ENCODE results near the gene IFIT2. TPM values are rescaled to one million over a fixed set of nuclear protein-coding genes. Genes with fewer than 3 reads are reported as not detected.
"Not testable (repeated sequence)": the region's sequence is repeated elsewhere in the genome, so short reads cannot be mapped to it uniquely, and the experiment has no call there.

The IFIT2 gene
- total RNA-seq, 4 donors from 2014 or later = 0.26 to 3.0 (median 1.5) TPM

DNA sequence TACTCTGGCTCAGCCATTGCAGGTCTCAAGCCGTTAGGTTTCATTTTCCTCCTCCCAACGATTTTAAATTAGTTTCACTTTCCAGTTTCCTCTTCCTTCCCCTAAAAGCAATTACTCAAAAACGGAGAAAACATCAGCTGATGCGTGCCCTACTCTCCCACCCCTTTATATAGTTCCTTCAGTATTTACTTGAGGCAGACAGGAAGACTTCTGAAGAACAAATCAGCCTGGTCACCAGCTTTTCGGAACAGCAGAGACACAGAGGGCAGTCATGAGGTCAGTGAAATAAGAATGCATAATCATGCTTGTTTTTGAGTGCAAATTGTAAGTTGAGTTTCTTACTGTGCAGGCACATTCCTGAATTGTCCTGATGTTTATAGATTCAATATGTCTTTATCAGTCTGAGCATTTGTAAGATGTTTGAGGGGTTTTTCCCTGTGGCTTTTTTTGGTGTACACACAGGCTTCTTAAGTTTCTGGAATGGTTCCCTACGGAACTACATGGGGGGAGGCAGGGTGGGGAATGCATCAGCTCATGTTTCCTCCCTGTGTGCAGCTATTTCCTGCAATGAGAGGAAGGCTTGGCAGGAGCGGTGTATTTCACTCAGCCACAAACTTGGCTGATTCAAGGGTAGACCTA, 26.1 kb downstream of the IFIT2 start, which contains the start of gene IFIT3:
TSS of gene IFIT3 (plus strand) at position 195 of the 639 bp plus-strand sequence. CDS start at position 272, 77 bp downstream.
- intact Hi-C loops (cut with DNase I) = no loop called here
- no peaks in the 10 kb centered on the region for H3K27me3 ChIP-seq
- H3K4me1 ChIP-seq = peaks cover 13 to 55% (median 26%) of the 10 kb centered on the region in 3 donors
- 0 to 1% methylated on average over 7 of the region's 7 CpGs for WGBS, 2 donors
- peak within 1 kb of the TSS; percentile 23 to 68 (median 48) for H3K4me3 ChIP-seq
- no peak for DNase-seq
- H3K27ac ChIP-seq = peak within 1 kb of the TSS; percentile 68 to 90 (median 84)
- no peaks in the 10 kb centered on the region for H3K36me3 ChIP-seq
- TF ChIP-seq, protein P1, sequence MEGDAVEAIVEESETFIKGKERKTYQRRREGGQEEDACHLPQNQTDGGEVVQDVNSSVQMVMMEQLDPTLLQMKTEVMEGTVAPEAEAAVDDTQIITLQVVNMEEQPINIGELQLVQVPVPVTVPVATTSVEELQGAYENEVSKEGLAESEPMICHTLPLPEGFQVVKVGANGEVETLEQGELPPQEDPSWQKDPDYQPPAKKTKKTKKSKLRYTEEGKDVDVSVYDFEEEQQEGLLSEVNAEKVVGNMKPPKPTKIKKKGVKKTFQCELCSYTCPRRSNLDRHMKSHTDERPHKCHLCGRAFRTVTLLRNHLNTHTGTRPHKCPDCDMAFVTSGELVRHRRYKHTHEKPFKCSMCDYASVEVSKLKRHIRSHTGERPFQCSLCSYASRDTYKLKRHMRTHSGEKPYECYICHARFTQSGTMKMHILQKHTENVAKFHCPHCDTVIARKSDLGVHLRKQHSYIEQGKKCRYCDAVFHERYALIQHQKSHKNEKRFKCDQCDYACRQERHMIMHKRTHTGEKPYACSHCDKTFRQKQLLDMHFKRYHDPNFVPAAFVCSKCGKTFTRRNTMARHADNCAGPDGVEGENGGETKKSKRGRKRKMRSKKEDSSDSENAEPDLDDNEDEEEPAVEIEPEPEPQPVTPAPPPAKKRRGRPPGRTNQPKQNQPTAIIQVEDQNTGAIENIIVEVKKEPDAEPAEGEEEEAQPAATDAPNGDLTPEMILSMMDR (IDR thresholded peaks at IDR 0.05) = no peak
- no peak for TF ChIP-seq POLR2A (IDR thresholded peaks at IDR 0.05)
- no peaks in the 10 kb centered on the region for H3K9me3 ChIP-seq

DNA sequence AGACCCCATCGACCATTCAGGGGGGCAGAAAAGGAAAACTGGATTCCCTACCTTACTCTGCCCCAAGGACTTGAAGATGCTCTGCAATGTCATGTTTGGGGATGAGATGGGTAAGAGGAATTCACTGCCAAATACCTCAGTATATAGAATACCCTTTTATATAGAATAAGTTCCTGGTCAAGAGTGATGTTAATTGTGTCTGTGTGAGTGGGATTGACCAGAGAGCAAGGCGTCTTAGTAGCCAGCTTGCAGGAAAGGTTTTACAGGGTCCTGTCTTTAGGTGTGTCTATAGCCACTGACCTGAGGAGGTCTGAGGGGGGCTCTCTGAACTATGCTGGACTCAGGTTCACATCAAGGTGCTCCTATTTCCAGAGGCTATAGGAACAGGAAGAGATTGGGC, 27.3 kb downstream of the IFIT2 start:
- no peak for DNase-seq
- H3K4me3 ChIP-seq = peak overlapping the region in 1 of 4 donors; percentile 68
- no peak for TF ChIP-seq POLR2A (IDR thresholded peaks at IDR 0.05)
- TF ChIP-seq, protein P1 (IDR thresholded peaks at IDR 0.05) = no peak
- H3K27ac ChIP-seq = peak overlapping the region in 3 of 4 donors; percentile 82 to 90 (median 85)
- WGBS, 2 donors = 84 to 94% methylated on average over 2 of the region's 2 CpGs
- no peaks in the 10 kb centered on the region for H3K36me3 ChIP-seq
- no peaks in the 10 kb centered on the region for H3K9me3 ChIP-seq
- peaks cover 25 to 67% (median 38%) of the 10 kb centered on the region in 3 donors for H3K4me1 ChIP-seq
- no peaks in the 10 kb centered on the region for H3K27me3 ChIP-seq
- intact Hi-C loops (cut with DNase I) = no loop called here

DNA sequence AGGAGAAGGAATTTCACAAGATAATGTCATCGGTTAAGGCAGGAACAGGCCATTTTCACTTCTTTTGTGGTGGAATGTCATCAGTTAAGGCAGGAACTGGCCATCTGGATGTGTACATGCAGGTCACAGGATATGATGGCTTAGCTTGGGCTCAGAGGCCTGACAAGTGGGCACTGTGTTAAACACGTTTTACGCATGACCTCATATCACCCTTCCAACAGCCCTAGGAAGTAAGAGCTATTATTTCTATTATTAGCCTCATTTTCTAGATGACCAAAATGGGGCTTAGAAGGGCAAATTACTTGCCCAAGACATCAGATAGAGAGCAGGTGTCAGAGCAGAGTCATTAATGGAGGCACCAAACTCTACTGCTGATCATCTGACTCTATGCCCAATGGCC, 28.2 kb downstream of the IFIT2 start:
- intact Hi-C loops (cut with DNase I); H3K27me3 ChIP-seq; H3K36me3 ChIP-seq; DNase-seq; H3K9me3 ChIP-seq; H3K4me3 ChIP-seq: not testable (repeated sequence)
- H3K27ac ChIP-seq = peak overlapping the region in 1 of 4 donors; percentile 5
- peaks cover 26 to 76% (median 43%) of the 10 kb centered on the region in 3 donors for H3K4me1 ChIP-seq
- WGBS, 2 donors = 63 to 69% methylated on average over 3 of the region's 3 CpGs

DNA sequence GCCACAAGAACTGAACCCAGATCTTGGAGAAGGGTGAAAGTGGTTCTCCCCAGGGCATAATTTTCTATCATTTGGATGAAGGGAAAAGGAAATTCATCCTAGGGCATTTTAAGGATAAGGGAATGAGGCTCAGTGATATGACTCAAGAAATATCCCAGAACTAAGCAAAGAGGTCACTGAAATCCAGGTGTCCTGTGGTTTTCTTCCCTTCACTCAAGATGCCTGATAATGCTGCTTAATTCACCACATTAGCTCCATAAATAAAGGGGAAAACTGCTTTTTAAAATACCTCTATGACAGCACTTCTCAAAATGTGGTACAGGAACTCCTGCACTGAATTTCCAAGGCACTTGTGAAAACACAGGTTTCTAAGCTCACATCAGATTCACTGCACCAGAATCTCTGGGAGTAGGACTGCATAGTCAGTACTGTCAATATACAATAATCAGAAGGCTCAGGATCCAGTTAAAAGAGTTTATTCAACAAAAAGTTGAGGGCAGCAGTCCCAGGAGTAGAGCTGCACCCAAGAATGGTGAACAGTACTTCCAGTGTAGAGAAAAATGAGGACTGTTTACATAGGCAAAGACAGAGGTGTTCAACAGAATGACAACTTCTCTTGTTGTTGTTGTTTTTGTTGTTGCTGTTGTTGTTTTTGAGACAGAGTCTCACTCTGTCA, 28.8 kb downstream of the IFIT2 start:
- Histone ChIP-seq H3K36me3 (no peaks in the 10 kb centered on the region), H3K4me1 (peaks cover 26 to 79% (median 43%) of the 10 kb centered on the region in 3 donors), H3K9me3 (no peaks in the 10 kb centered on the region), H3K27ac (peak overlapping the region in 2 of 4 donors; percentile 5 to 30), H3K4me3 (no peak overlapping the region), H3K27me3 (no peaks in the 10 kb centered on the region)
- DNase-seq = no peak
- intact Hi-C loops (cut with DNase I) = no loop called here
- no peak for TF ChIP-seq POLR2A (IDR thresholded peaks at IDR 0.05)
- TF ChIP-seq, protein P1 (IDR thresholded peaks at IDR 0.05) = no peak

DNA sequence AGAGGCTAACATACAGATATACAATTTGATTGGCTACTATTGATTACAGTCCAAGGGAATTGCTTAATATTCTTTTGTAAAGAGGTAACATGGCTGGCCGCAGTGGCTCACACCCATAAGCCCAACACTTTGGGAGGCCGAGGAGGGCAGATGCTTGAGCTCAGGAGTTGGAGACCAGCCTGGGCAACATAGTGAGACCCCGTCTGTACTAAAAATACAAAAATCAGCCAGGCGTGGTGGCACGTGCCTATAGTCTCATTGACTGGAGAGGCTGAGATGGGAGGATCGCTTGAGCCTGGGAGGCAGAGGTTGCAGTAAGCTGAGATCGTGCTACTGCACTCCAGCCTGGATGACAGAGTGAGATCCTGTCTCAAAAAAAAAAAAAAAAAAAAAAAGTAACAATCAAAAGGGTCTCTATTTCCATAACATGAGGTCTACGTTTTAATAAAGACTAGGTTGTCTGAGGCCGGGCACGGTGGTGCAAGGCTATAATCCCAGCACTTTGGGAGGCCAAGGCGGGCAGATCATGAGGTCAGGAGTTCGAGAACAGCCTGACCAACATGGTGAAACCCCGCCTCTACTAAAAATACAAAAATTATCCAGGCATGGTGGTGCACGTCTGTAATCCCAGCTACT, 29.8 kb downstream of the IFIT2 start:
- Histone ChIP-seq H3K4me3 (peak overlapping the region in 3 of 4 donors; percentile 29 to 57 (median 36)), H3K27ac (peak overlapping the region; percentile 68 to 80 (median 76)), H3K4me1 (peaks cover 26 to 82% (median 46%) of the 10 kb centered on the region in 3 donors)
- DNase-seq; H3K27me3 ChIP-seq; intact Hi-C loops (cut with DNase I); H3K9me3 ChIP-seq; H3K36me3 ChIP-seq: not testable (repeated sequence)
- WGBS, 2 donors = 61 to 83% methylated on average over 14 of the region's 14 CpGs

Measured in esophagus squamous epithelium (tissue), 5 donors.